IPS-15b (cell line): ENCODE measurements around the gene CHRM5.
"Not testable (repeated sequence)": the region's sequence is repeated elsewhere in the genome, so short reads cannot be mapped to it uniquely, and the experiment has no call there.

Experiments used
- H3K27me3 ChIP-seq: one replicate; pipeline ENCODE4 v1.6.1; 2013; ENCODE audit warnings: low read length; ENCODE audit not compliant: control insufficient read depth, insufficient read depth
- H3K36me3 ChIP-seq: one replicate; pipeline ENCODE4 v1.6.1; 2013; ENCODE audit warnings: low read length; ENCODE audit not compliant: control insufficient read depth, insufficient read depth
- H3K4me1 ChIP-seq: one replicate; pipeline ENCODE4 v1.6.1; 2013; ENCODE audit warnings: mild to moderate bottlenecking, low read length; ENCODE audit not compliant: control insufficient read depth, insufficient read depth
- H3K4me3 ChIP-seq: one replicate; pipeline ENCODE4 v1.5.1; 2013; ENCODE audit warnings: low read depth, low read length
- H3K9ac ChIP-seq: one replicate; pipeline ENCODE4 v1.6.1; 2013; ENCODE audit warnings: low read depth, mild to moderate bottlenecking, low read length
- H3K9me3 ChIP-seq: one replicate; pipeline ENCODE4 v1.6.1; 2013; ENCODE audit warnings: mild to moderate bottlenecking, low read length; ENCODE audit not compliant: control insufficient read depth, insufficient read depth

Gene CHRM5

DNA sequence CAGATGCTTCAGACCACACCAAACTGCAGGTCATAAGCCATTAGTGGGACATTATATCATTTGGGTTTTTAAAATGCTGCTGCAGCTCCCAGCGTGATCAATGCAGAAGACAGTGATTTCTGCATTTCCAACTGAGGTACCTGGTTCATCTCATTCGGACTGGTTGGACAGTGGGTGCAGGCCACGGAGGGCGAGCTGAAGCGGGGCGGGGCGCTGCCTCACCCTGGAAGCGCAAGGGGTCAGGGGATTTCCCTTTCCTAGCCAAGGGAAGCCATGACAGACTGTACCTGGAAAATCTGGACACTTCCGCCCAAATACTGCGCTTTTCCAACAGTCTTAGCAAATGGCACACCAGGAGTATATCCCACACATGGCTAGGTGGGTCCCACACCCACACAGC, 27.4 kb downstream of the CHRM5 start:
- not testable (repeated sequence) for H3K9me3 ChIP-seq, H3K4me3 ChIP-seq, H3K9ac ChIP-seq, H3K27me3 ChIP-seq, H3K36me3 ChIP-seq, H3K4me1 ChIP-seq

GRCh38 chr15:34001536-34001935, 33.2 kb downstream of the CHRM5 start:
- no peaks in the 10 kb centered on the region for H3K4me1 ChIP-seq
- no peaks in the 10 kb centered on the region for H3K36me3 ChIP-seq
- no peaks in the 10 kb centered on the region for H3K27me3 ChIP-seq
- H3K4me3 ChIP-seq, result no peak overlapping the region
- no peak overlapping the region for H3K9ac ChIP-seq
- no peaks in the 10 kb centered on the region for H3K9me3 ChIP-seq

GRCh38 chr15:34006381-34006780, 38.1 kb downstream of the CHRM5 start:
- Histone ChIP-seq H3K9me3 (no peaks in the 10 kb centered on the region), H3K4me1 (no peaks in the 10 kb centered on the region), H3K9ac (no peak overlapping the region), H3K4me3 (no peak overlapping the region), H3K36me3 (no peaks in the 10 kb centered on the region), H3K27me3 (no peaks in the 10 kb centered on the region)

GRCh38 chr15:34009656-34010055, 41.4 kb downstream of the CHRM5 start:
- Histone ChIP-seq H3K27me3 (no peaks in the 10 kb centered on the region), H3K9ac (no peak overlapping the region), H3K9me3 (no peaks in the 10 kb centered on the region), H3K4me1 (no peaks in the 10 kb centered on the region), H3K36me3 (no peaks in the 10 kb centered on the region), H3K4me3 (no peak overlapping the region)

DNA sequence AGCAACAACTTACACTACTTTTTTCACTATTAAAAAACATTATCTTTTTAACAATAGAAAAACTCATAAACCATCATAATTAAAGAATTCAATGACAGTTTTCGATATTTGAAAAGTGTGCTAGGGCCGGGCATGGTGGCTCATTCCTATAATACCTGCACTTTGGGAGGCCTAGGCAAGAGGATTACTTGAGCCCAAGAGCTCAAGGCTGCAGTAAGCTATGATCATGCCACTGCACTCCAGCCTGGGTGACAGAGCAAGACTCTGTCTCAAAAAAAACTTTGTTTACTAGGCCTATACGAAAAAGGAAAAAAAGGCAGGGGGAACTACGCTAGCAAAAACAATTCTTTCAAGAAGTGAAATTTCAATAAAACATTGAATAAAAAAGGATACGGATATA, 42.6 kb downstream of the CHRM5 start:
- Histone ChIP-seq H3K4me3 (no peak overlapping the region), H3K4me1 (no peaks in the 10 kb centered on the region), H3K9ac (no peak overlapping the region), H3K9me3 (no peaks in the 10 kb centered on the region), H3K27me3 (no peaks in the 10 kb centered on the region), H3K36me3 (no peaks in the 10 kb centered on the region)

GRCh38 chr15:34011481-34011880, 43.2 kb downstream of the CHRM5 start:
- Histone ChIP-seq H3K27me3 (no peaks in the 10 kb centered on the region), H3K36me3 (no peaks in the 10 kb centered on the region), H3K9me3 (no peaks in the 10 kb centered on the region), H3K4me3 (no peak overlapping the region), H3K9ac (no peak overlapping the region), H3K4me1 (peaks cover 2% of the 10 kb centered on the region)

- Histone ChIP-seq H3K4me1 (peaks cover 2% of the 10 kb centered on the region), H3K9me3 (no peaks in the 10 kb centered on the region), H3K27me3 (no peaks in the 10 kb centered on the region), H3K9ac (no peak overlapping the region), H3K36me3 (no peaks in the 10 kb centered on the region), H3K4me3 (no peak overlapping the region)
These were observed 44.2 kb downstream of the CHRM5 start for GRCh38 chr15:34012461-34013028.

DNA sequence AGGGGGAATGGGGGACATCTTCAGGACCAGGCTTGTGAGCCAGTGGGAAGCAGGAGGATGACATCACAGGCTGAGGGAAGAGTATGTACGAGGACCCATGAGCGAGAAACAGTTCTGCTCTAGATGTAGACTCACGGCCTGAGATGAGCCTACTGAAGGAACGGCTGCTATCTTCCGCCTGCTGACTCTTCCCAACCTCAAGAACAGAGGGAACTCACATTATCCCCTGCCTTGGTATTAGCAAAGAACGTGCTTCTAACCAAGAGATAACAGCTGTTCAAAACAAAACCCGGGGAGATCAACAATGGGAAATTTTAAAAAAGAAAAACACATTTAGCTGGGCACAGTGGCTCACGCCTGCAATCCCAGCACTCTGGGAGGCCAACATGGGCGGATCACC, 45.4 kb downstream of the CHRM5 start:
- H3K36me3 ChIP-seq, result no peaks in the 10 kb centered on the region
- H3K9ac ChIP-seq, result no peak overlapping the region
- no peaks in the 10 kb centered on the region for H3K9me3 ChIP-seq
- peaks cover 2% of the 10 kb centered on the region for H3K4me1 ChIP-seq
- no peaks in the 10 kb centered on the region for H3K27me3 ChIP-seq
- H3K4me3 ChIP-seq, result no peak overlapping the region

GRCh38 chr15:34014556-34014955, 46.3 kb downstream of the CHRM5 start:
- H3K9me3 ChIP-seq, result no peaks in the 10 kb centered on the region
- no peaks in the 10 kb centered on the region for H3K36me3 ChIP-seq
- no peak overlapping the region for H3K4me3 ChIP-seq

DNA sequence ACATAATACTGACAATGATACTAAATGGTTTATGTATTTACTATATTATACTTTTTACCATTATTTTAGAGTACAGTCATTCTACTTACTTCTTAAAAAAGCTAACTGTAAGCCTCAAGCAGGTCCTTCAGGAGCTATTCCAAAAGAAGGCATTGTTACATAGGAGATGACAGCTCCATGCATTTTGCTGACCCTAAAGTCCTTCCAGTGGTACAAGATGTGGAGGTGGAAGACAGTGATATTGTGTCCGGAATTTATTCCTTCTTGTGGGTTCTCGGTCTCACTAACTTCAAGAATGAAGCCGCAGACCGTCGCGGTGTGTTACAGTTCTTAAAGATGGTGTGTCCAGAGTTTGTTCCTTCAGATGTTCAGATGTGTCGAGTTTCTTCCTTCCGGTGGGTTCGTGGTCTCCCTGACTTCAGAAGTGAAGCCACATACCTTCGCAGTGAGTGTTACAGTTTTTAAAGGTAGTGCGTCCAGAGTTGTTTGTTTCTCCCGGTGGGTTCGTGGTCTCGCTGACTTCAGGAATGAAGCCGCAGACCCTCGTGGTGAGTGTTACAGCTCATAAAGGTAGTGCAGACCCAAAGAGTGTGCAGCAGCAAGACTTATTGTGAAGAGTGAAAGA, 49.8 kb downstream of the CHRM5 start:
- H3K9ac ChIP-seq, result no peak overlapping the region
- H3K4me1 ChIP-seq, result peaks cover 2% of the 10 kb centered on the region
- no peak overlapping the region for H3K4me3 ChIP-seq
- no peaks in the 10 kb centered on the region for H3K27me3 ChIP-seq
- no peaks in the 10 kb centered on the region for H3K9me3 ChIP-seq
- H3K36me3 ChIP-seq, result no peaks in the 10 kb centered on the region

More at GRCh38 chr15:34014556-34014955, 46.3 kb downstream of the CHRM5 start:
- H3K9ac ChIP-seq, result no peak overlapping the region
- peaks cover 2% of the 10 kb centered on the region for H3K4me1 ChIP-seq
- H3K27me3 ChIP-seq, result no peaks in the 10 kb centered on the region

GRCh38 chr15:34018738-34019137, 50.4 kb downstream of the CHRM5 start:
- H3K27me3 ChIP-seq, H3K9me3 ChIP-seq, H3K4me1 ChIP-seq, H3K4me3 ChIP-seq, H3K9ac ChIP-seq, H3K36me3 ChIP-seq: not testable (repeated sequence)

GRCh38 chr15:34019369-34019990, 51.2 kb downstream of the CHRM5 start:
- Histone ChIP-seq H3K9me3 (no peaks in the 10 kb centered on the region), H3K4me3 (no peak overlapping the region), H3K27me3 (no peaks in the 10 kb centered on the region), H3K36me3 (no peaks in the 10 kb centered on the region), H3K9ac (no peak overlapping the region), H3K4me1 (peaks cover 2% of the 10 kb centered on the region)
